HG03378 (cell line): ENCODE measurements around the gene KRTAP10-10.
"Not testable (repeated sequence)": the region's sequence is repeated elsewhere in the genome, so short reads cannot be mapped to it uniquely, and the experiment has no call there.

Experiments
- ATAC-seq: cut with Tn5 transposase; IDR thresholded peaks from one replicate; pipeline ENCODE4 v1.9.1; 2021; ENCODE audit warnings: mild to moderate bottlenecking, moderate library complexity; ENCODE audit not compliant: unreplicated experiment

Gene KRTAP10-10, protein sequence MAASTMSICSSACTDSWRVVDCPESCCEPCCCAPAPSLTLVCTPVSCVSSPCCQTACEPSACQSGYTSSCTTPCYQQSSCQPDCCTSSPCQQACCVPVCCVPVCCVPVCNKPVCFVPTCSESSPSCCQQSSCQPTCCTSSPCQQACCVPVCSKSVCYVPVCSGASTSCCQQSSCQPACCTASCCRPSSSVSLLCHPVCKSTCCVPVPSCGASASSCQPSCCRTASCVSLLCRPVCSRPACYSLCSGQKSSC

DNA sequence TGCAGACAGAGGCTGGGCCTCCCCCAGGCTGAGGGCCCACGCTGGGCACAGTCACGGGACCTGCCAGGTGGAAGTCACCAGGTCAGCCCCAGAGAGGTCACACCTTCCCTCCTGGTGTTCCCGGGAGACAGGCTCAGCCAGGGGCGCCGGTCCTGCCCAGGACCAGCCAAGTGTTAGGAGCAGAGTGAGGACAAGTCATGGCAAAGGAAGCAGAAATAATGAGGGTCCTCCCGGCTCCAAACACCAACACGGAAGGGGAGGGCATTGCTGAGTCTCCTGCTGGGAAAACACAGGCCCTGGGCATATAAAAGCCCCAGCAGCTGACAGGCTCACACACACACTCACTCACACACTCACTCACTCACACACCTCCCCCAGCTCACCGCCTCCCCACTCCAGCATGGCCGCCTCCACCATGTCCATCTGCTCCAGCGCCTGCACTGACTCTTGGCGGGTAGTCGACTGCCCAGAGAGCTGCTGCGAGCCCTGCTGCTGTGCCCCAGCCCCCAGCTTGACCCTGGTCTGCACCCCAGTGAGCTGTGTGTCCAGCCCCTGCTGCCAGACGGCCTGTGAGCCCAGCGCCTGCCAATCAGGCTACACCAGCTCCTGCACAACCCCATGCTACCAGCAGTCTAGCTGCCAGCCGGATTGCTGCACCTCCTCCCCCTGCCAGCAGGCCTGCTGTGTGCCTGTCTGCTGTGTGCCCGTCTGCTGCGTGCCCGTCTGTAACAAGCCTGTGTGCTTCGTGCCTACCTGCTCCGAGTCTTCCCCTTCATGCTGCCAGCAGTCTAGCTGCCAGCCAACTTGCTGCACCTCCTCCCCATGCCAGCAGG is at the start of gene KRTAP10-10:
TSS of gene KRTAP10-10 (plus strand) at position 339 of the 833 bp plus-strand sequence. CDS start at position 401, 62 bp downstream.
- no peak for ATAC-seq

DNA sequence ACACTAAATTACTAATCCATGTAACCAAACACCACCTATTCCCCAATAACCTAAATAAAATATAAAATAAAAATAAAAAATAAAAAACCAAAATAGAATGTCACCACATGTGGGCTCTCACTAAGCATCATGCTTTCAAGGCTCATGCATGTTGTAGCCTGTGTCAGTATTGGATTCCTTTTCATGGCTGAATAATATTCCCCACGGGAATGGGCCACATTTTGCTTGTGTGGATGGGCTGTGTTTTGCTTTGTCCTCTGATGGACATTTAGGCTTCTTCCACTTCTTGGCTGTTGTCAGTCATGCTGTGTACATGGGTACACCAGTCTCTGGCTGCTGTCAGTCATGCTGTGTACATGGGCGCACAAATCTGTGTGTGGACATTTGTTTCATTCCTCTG is 48.1 kb upstream of the KRTAP10-10 start:
- ATAC-seq: no peak

DNA sequence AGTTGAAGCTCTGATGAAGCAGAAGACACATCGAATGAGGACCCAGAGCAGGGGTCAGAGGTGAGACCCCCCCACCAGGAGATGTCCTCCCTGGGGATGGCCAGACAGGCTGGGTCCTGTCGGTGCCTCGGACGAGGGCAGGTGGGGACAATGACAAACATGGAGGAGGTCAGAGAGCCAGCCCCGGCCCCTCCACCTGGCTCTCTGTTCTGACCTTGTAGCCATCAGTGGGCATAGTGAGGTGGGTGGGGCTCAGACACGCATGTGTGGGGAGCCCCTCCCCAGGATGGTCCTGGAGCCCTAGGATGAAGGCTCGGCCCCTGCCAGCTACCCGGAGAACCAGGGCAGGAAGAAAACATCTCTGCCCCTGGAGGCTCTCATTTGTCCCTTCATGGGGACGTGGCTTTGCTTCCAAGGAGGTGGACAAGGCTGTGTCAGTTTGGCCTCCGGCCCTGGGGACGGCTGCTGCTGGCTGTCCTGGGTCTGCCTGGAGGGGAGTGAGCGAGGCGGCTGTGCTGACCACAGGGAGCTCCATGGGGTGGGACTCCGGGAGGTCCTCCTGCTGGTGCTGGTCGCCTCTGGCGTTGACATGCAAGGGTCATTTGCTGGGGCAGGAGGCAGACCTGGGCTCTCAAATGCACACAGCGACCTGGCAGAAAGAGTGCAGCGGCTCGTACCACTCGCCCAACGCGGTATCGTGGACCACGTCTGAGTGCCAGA is 47.4 kb upstream of the KRTAP10-10 start:
- no peak for ATAC-seq

DNA sequence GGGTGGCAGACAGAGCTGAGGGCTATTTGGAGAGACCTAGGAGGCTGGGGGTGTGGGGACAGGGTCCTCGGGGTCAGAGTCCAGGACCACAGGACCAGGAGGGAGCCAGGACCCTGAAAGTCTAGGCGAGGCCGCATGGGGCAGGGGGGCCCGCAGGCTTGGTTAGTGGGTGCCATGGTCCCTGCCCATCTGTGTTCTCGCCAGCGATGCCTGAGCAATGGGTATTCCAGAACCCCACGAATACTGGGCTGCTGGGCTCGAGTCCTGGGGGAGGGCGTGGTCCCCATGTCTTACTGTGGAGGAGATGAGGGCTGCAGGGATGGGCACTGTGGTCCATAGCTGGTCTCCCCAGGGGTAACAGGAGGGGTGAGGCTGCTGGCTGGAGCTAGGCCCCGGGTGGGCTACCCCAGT is 46.8 kb upstream of the KRTAP10-10 start:
- ATAC-seq: no peak

GRCh38 chr21:44590897-44591800 is 46.0 kb upstream of the KRTAP10-10 start:
- ATAC-seq: not testable (repeated sequence)

DNA sequence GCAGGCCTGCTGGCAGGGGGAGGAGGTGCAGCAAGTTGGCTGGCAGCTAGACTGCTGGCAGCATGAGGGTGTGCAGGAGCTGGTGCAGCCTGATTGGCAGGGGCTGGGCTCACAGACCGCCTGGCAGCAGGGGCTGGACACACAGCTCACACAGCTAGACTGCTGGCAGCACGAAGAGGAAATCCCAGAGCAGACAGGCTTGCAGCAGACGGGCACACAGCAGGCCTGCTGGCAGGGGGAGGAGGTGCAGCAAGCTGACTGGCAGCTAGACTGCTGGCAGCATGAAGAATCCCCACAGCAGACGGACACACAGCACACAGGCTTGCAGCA is 45.4 kb upstream of the KRTAP10-10 start:
- ATAC-seq: not testable (repeated sequence)

- no peak for ATAC-seq
Measured at GRCh38 chr21:44592446-44593311, 44.5 kb upstream of the KRTAP10-10 start, which contains the start of gene KRTAP10-6. Gene KRTAP10-6, minus strand, starts transcription at chr21:44592505. Its CDS starts 21 bp downstream, at chr21:44592484.

- no peak for ATAC-seq
Measured at GRCh38 chr21:44593598-44594405, 43.4 kb upstream of the KRTAP10-10 start.

GRCh38 chr21:44594406-44594916 is 42.7 kb upstream of the KRTAP10-10 start:
- ATAC-seq: no peak

- ATAC-seq: no peak
Measured at GRCh38 chr21:44595524-44595923, 41.6 kb upstream of the KRTAP10-10 start.

GRCh38 chr21:44596068-44596725 is 41.0 kb upstream of the KRTAP10-10 start:
- ATAC-seq: no peak

- ATAC-seq: no peak
Measured at GRCh38 chr21:44598061-44598460, 39.1 kb upstream of the KRTAP10-10 start.

GRCh38 chr21:44599264-44600029 is 37.7 kb upstream of the KRTAP10-10 start:
- no peak for ATAC-seq

GRCh38 chr21:44600118-44600978 is 36.8 kb upstream of the KRTAP10-10 start, which contains the start of gene KRTAP10-7:
Gene KRTAP10-7, plus strand, starts transcription at chr21:44600597. Its CDS starts 25 bp downstream, at chr21:44600622.
- ATAC-seq: not testable (repeated sequence)

GRCh38 chr21:44601091-44601490 is 36.1 kb upstream of the KRTAP10-10 start:
- not testable (repeated sequence) for ATAC-seq
